Measurements from ENCODE around the gene FILIP1L. TPM values are rescaled to one million over a fixed set of nuclear protein-coding genes. Genes with fewer than 3 reads are reported as not detected.
A peak's percentile ranks its signal among the peaks of the same experiment; 100 is the strongest.

Gene FILIP1L
- total RNA-seq, 4 donors from 2014 or later: 26.7 to 46.3 (median 30.8) TPM

DNA sequence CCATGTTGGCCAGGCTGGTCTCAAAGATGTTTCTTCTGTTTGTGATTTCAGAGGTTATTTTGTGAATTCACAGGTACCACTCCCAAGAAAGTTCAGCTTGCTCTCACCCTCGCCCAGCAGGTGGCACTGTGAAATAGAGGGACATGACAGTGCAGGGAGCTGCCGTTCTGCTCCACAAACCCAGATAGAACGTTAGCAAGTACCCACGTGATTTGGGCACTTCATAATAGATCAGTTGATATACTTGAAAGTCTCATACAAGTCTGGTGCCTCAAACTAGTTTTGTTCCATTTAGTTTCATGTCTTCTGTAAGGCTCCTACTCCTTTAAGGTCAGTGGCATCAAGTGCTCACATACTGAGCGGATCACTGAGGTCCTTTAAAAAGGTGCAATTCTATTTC is 45.5 kb downstream of the FILIP1L start:
- no peak overlapping the region for H3K27ac ChIP-seq
- H3K9me3 ChIP-seq: no peaks in the 10 kb centered on the region
- no peak overlapping the region for H3K4me3 ChIP-seq
- TF ChIP-seq EP300 (IDR thresholded peaks at IDR 0.05) (no peak), POLR2A (IDR thresholded peaks at IDR 0.05) (no peak)
- TF ChIP-seq, protein P1, sequence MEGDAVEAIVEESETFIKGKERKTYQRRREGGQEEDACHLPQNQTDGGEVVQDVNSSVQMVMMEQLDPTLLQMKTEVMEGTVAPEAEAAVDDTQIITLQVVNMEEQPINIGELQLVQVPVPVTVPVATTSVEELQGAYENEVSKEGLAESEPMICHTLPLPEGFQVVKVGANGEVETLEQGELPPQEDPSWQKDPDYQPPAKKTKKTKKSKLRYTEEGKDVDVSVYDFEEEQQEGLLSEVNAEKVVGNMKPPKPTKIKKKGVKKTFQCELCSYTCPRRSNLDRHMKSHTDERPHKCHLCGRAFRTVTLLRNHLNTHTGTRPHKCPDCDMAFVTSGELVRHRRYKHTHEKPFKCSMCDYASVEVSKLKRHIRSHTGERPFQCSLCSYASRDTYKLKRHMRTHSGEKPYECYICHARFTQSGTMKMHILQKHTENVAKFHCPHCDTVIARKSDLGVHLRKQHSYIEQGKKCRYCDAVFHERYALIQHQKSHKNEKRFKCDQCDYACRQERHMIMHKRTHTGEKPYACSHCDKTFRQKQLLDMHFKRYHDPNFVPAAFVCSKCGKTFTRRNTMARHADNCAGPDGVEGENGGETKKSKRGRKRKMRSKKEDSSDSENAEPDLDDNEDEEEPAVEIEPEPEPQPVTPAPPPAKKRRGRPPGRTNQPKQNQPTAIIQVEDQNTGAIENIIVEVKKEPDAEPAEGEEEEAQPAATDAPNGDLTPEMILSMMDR (IDR thresholded peaks at IDR 0.05): peak; percentile 47 to 73 (median 64)
- 16 to 30% methylated on average over 5 of the region's 5 CpGs for WGBS, 2 donors
- H3K27me3 ChIP-seq: no peaks in the 10 kb centered on the region
- DNase-seq (ENCODE audit: low spot score in 2 of 2): peak; percentile 53 to 82
- peaks cover 0 to 23% (median under 1%) of the 10 kb centered on the region in 4 donors for H3K4me1 ChIP-seq
- no peaks in the 10 kb centered on the region for H3K36me3 ChIP-seq

DNA sequence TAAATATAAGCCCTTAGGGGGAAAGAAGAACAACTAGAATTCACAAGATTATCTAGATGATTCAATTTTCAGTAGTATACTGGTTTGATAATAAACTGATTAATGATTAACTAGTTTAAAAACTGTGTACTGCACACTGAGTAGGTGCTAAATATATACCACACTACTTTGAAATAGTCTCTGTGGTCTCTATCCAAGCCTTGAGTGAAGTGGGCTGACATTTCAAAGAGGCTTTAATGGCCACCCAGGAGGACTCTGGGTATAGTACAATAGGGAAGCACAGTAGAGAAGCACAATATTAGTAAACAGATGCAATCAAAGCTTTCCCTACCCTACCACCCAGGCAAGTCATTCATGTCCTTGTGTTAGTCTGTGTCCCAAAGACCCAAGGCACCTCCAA is 46.7 kb downstream of the FILIP1L start:
- Histone ChIP-seq H3K4me3 (no peak overlapping the region), H3K27me3 (no peaks in the 10 kb centered on the region), H3K4me1 (peaks cover 0 to 16% (median 0%) of the 10 kb centered on the region in 4 donors), H3K36me3 (no peaks in the 10 kb centered on the region), H3K9me3 (no peaks in the 10 kb centered on the region), H3K27ac (no peak overlapping the region)
- TF ChIP-seq EP300 (IDR thresholded peaks at IDR 0.05) (no peak), POLR2A (IDR thresholded peaks at IDR 0.05) (no peak)
- TF ChIP-seq, protein P1 (IDR thresholded peaks at IDR 0.05): no peak
- DNase-seq (ENCODE audit: low spot score in 2 of 2): no peak

DNA sequence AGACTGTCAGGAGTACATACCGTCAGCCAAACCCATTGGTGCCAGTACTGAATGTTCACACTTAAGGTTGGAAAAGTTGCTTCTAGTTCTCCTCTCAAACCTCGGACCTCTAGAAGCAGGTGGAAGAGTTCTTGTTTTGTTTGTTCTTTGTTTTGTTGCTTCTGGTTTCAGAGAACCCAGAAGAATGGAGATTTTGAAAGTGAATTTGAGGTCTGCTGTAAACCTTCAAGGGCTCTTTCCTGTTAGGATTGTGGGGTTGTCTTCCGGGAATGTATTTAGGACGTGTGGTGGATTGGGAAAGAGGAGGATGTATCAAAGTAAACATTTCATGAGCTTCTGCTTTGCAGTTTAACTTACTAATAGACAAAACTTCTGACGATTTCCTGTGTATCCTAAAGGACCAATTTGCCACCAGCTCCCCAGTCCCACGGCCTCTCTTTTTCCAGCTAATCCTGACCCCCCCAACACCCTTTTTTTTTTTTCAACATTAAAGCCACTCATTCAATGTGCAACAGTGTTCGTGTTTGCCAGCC is 50.3 kb downstream of the FILIP1L start:
- no peaks in the 10 kb centered on the region for H3K9me3 ChIP-seq
- no peak for DNase-seq (ENCODE audit: low spot score in 2 of 2)
- no peak overlapping the region for H3K27ac ChIP-seq
- H3K4me1 ChIP-seq: peaks cover 0 to 12% (median 0%) of the 10 kb centered on the region in 4 donors
- H3K36me3 ChIP-seq: no peaks in the 10 kb centered on the region
- H3K27me3 ChIP-seq: no peaks in the 10 kb centered on the region
- TF ChIP-seq POLR2A (IDR thresholded peaks at IDR 0.05) (no peak), EP300 (IDR thresholded peaks at IDR 0.05) (no peak)
- TF ChIP-seq, protein P1 (IDR thresholded peaks at IDR 0.05): no peak
- H3K4me3 ChIP-seq: no peak overlapping the region
- 55 to 65% methylated on average over 7 of the region's 7 CpGs for WGBS, 2 donors

DNA sequence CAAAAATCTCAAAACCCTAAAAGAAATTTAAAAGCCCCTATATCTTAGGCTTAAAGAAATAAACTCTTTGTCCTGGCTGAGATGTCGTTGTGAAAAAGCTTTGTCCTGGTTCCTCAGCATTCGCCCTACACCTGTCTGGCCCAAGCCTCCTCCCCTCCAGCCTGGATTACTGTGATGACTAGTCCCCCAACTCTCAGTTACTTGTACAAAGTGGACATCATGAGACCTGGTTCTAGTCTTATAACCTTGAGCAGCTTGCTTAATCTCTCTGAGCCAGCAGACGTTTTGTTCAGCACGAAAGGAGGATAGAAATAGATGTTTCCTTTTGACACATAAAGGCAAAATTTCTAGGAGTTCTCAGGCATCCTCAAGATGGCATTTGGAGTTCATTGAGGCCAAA is 51.6 kb downstream of the FILIP1L start:
- H3K27me3 ChIP-seq: no peaks in the 10 kb centered on the region
- DNase-seq (ENCODE audit: low spot score in 2 of 2): no peak
- no peaks in the 10 kb centered on the region for H3K36me3 ChIP-seq
- H3K4me3 ChIP-seq: no peak overlapping the region
- no peak for TF ChIP-seq EP300 (IDR thresholded peaks at IDR 0.05)
- H3K9me3 ChIP-seq: no peaks in the 10 kb centered on the region
- WGBS, 2 donors: 88 to 89% methylated on average over 4 of the region's 4 CpGs
- no peak overlapping the region for H3K27ac ChIP-seq
- H3K4me1 ChIP-seq: peaks cover 0 to 9% (median 0%) of the 10 kb centered on the region in 4 donors

DNA sequence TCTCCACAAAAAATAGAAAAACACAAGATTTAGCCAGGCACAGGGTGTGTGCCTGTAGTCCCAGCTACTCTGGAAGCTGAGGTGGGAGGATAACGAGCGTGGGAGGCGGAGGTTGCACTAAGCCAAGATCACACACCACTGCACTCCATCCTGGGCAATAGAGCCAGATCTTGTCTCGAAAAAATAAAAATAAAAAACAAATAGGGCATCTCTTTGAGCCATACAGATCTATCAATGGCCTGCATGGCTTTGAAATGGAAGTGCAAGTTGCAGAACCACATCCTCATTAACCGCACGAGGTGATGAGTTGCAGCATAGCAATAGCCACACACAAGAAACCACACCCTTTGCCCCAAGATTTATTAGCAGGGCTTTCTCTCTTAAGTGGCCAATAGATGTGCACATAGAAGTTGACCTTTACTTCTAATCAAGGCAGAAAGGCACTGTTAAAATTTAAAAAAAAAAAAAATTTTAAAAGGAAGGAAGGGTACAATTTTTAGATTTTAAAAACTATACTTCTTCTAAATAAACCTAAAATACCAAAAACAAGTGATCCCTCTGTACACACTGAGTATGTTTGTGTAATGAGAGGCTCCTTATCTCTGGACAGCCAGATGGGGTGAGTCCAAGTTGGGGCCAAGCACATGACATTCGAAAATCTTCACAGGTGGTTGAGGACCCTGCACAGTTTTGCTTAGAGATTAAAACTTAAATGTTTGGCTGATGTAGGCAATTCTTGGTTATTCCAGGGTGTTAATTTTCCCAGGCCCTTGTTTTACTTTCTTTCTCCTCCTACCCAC is 53.4 kb downstream of the FILIP1L start:
- WGBS, 2 donors: 84% methylated on average over 7 of the region's 7 CpGs
- peaks cover 0 to 9% (median 0%) of the 10 kb centered on the region in 4 donors for H3K4me1 ChIP-seq
- H3K36me3 ChIP-seq: no peaks in the 10 kb centered on the region
- DNase-seq (ENCODE audit: low spot score in 2 of 2): no peak
- TF ChIP-seq POLR2A (IDR thresholded peaks at IDR 0.05): no peak
- TF ChIP-seq EP300 (IDR thresholded peaks at IDR 0.05): no peak
- TF ChIP-seq, protein P1 (IDR thresholded peaks at IDR 0.05): no peak
- no peak overlapping the region for H3K27ac ChIP-seq
- no peak overlapping the region for H3K4me3 ChIP-seq
- no peaks in the 10 kb centered on the region for H3K9me3 ChIP-seq
- no peaks in the 10 kb centered on the region for H3K27me3 ChIP-seq
